BJ (cell line): Measurements from ENCODE around the gene SPINK7. TPM values are rescaled to one million over a fixed set of nuclear protein-coding genes. Genes with fewer than 3 reads are reported as not detected.

ENCODE experiments used
- CTCF ChIA-PET: fragments of 350-600 bp; formaldehyde crosslinking; extraction: SDS; loops from one replicate; lab custom pipeline; 2021; ENCODE audit warnings: antibody characterized with exemption, inconsistent platforms; lab: Yijun Ruan, JAX
- POLR2A ChIA-PET: fragments of 300-600 bp; sonication (Branson Sonifier 250); formaldehyde crosslinking; extraction: SDS; loops from one replicate; lab custom pipeline; 2021; ENCODE audit warnings: antibody characterized with exemption; lab: Charles Lee
- DNase-seq: peaks from one replicate; pipeline ENCODE4 v3.0.0-alpha.2; 2011; ENCODE audit warnings: low read depth
- H3K27me3 ChIP-seq: 2 replicates; pipeline ENCODE4 v1.6.0; 2011; ENCODE audit warnings: low read length; ENCODE audit not compliant: control insufficient read depth, insufficient read depth
- H3K36me3 ChIP-seq: 2 replicates; pipeline ENCODE4 v1.5.1; 2011; ENCODE audit warnings: low read length; ENCODE audit not compliant: control insufficient read depth, insufficient read depth
- H3K4me3 ChIP-seq: 2 replicates; pipeline ENCODE4 v1.5.1; 2011; ENCODE audit warnings: low read depth, mild to moderate bottlenecking, control low read depth, low read length
- polyA plus RNA-seq: library from polyadenylated mRNA; depleted of rRNA; stranded (reverse); fragments of >200 nt; gene quantifications from 2 replicates; pipeline ENCODE4 v1.2.3, GENCODE V29; 2011
- TF ChIP-seq, protein P1 (sequence below): IDR thresholded peaks from 2 replicates; pipeline ENCODE4 v1.5.1; 2011; ENCODE audit warnings: low read depth, mild to moderate bottlenecking, control low read depth, inconsistent platforms, low read length, moderate library complexity; ENCODE audit not compliant: insufficient read depth

Gene SPINK7
- polyA plus RNA-seq, 1 experiment, result not detected

GRCh38 chr5:148290271-148291195, 21.7 kb upstream of the SPINK7 start:
- CTCF ChIA-PET, result interaction anchor here (0.6 to 1.5 kb wide), 4 partner anchors 10 to 121 kb away, joined by 3 to 4 read pairs (median 3); no protein-coding TSS in a partner anchor
- no peak overlapping the region for H3K4me3 ChIP-seq
- TF ChIP-seq, protein P1, sequence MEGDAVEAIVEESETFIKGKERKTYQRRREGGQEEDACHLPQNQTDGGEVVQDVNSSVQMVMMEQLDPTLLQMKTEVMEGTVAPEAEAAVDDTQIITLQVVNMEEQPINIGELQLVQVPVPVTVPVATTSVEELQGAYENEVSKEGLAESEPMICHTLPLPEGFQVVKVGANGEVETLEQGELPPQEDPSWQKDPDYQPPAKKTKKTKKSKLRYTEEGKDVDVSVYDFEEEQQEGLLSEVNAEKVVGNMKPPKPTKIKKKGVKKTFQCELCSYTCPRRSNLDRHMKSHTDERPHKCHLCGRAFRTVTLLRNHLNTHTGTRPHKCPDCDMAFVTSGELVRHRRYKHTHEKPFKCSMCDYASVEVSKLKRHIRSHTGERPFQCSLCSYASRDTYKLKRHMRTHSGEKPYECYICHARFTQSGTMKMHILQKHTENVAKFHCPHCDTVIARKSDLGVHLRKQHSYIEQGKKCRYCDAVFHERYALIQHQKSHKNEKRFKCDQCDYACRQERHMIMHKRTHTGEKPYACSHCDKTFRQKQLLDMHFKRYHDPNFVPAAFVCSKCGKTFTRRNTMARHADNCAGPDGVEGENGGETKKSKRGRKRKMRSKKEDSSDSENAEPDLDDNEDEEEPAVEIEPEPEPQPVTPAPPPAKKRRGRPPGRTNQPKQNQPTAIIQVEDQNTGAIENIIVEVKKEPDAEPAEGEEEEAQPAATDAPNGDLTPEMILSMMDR, result 0 out of 2 replicates have a peak, but pooled peaks have one; percentile 17
- no peaks in the 10 kb centered on the region for H3K36me3 ChIP-seq
- POLR2A ChIA-PET, result no interaction called here
- DNase-seq, result no peak
- H3K27me3 ChIP-seq, result no peaks in the 10 kb centered on the region

DNA sequence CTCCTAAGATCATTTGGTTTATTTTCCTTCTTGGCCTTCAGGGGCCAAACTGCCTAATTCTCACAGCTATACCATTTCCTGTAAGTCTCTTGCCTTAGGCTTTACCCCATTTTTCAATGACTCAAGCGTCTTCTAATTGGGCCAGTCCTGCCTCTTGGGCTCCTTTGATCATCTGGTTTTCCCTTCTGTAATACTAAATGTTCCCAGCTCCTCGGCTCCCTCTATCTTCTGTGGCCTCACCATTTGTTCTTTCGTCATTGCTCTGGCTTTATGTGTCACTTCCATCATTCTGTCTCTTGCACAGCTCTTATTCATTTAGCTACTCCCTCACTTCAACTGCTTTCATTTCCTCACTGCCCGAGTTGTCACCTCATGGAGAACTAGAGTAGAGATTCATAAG, 14.5 kb upstream of the SPINK7 start:
- no peaks in the 10 kb centered on the region for H3K36me3 ChIP-seq
- no peak overlapping the region for H3K4me3 ChIP-seq
- CTCF ChIA-PET, result no interaction called here
- TF ChIP-seq, protein P1, result no peak
- DNase-seq, result no peak
- POLR2A ChIA-PET, result no interaction called here
- H3K27me3 ChIP-seq, result no peaks in the 10 kb centered on the region

DNA sequence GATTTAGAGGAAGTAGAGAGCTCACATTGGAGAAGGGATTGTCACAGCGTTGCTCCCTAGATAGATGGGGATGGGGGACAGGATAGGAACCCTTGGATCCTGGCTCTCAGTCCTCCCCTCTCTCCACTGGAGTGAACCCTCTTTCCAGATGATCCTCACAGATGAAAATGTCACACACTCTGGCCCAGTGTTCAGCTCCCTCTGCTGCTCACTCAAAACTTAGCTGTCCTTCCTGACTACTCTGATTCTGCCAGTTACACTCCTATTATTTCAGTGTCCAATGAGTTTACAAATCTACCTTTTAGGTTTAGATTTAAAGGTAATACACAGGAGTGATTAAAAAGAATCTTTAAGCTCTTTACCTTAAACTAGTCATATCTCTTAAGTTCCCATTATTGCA, 5.8 kb upstream of the SPINK7 start:
- TF ChIP-seq, protein P1, result no peak
- CTCF ChIA-PET, result no interaction called here
- H3K27me3 ChIP-seq, result no peaks in the 10 kb centered on the region
- H3K36me3 ChIP-seq, result no peaks in the 10 kb centered on the region
- no peak for DNase-seq
- no peak overlapping the region for H3K4me3 ChIP-seq
- POLR2A ChIA-PET, result no interaction called here

- DNase-seq, result no peak
- Histone ChIP-seq H3K36me3 (no peaks in the 10 kb centered on the region), H3K27me3 (no peaks in the 10 kb centered on the region), H3K4me3 (no peak overlapping the region)
- TF ChIP-seq, protein P1, result no peak
- ChIA-PET CTCF (no interaction called here), POLR2A (no interaction called here)
Observed at GRCh38 chr5:148309019-148309418, 3.2 kb upstream of the SPINK7 start.

DNA sequence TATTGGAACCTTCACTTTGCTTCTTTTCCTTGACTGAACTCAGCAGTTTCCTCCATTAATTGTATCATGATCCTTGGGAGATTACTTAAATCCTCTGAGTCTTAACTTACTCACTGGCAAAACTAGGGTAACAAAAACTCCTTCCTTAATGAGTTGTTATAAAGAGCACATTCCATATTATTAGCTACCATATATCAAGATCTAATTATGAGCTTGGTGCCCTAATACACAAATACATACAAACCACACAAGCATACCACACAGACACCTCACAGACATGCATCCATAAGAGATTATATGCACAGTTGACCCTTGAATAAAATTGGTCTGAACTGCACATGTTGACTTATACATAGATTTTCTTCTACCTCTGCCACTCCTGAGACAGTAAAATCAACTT, 2.5 kb upstream of the SPINK7 start:
- no peaks in the 10 kb centered on the region for H3K27me3 ChIP-seq
- no peaks in the 10 kb centered on the region for H3K36me3 ChIP-seq
- H3K4me3 ChIP-seq, result no peak overlapping the region
- TF ChIP-seq, protein P1, result no peak
- ChIA-PET POLR2A (no interaction called here), CTCF (no interaction called here)
- no peak for DNase-seq
